T-helper 1 cell treated with Interleukin-12 subunit alpha and Interleukin-12 subunit beta and Interleukin-4 antibody, amounts not matched to agents 30 ng/mL and 1 ng/mL, for 36 hours (primary cell): ENCODE data around the gene RASSF8. TPM values are rescaled to one million over a fixed set of nuclear protein-coding genes. Genes with fewer than 3 reads are reported as not detected.

Source experiments
- intact Hi-C: fragments of 100-400 bp; cut with micrococcal nuclease; formaldehyde crosslinking; loops from one replicate; pipeline ENCODE4 v1.15.1; 2024
- total RNA-seq: library from RNA; stranded (reverse); gene quantifications from 2 replicates; pipeline ENCODE4 v1.2.3, GENCODE V29; 2022

RASSF8 gene
- total RNA-seq, 1 donor from 2014 or later, result 1.6 TPM

DNA sequence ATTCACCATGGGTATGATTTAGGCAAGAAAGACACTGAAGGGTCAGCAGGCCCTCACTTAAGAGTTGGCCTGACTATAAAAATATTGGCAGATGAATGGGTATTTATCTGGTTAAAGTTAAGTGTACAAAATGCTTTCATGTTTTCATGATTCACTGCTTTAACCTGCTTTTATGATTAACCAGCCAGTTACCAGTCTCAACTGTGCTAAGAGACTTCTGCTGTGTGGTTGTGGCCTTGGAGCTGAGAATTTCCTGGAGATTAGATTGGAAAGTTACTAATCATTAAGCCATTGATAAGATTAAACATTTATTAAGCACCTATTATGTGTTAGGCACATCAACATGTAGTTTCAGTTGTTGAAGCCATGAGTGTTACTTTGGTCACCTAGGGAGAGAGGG is 68.9 kb downstream of the RASSF8 start:
- intact Hi-C loops, result no loop called here

- intact Hi-C loops, result loop anchor here (1.0 kb wide), 5 partner anchors 593 to 818 kb away; no protein-coding TSS in a partner anchor
Observed at GRCh38 chr12:26028953-26029735, 70.7 kb downstream of the RASSF8 start.

GRCh38 chr12:26029736-26030022 is 71.2 kb downstream of the RASSF8 start:
- intact Hi-C loops, result loop anchor here (1.0 kb wide), 5 partner anchors 593 to 818 kb away; no protein-coding TSS in a partner anchor

- intact Hi-C loops, result no loop called here
Observed at GRCh38 chr12:26030371-26030770, 71.9 kb downstream of the RASSF8 start.

GRCh38 chr12:26031318-26031717 is 72.8 kb downstream of the RASSF8 start:
- intact Hi-C loops, result no loop called here

GRCh38 chr12:26031827-26032226 is 73.3 kb downstream of the RASSF8 start:
- intact Hi-C loops, result no loop called here

GRCh38 chr12:26032290-26032689 is 73.8 kb downstream of the RASSF8 start:
- intact Hi-C loops, result no loop called here

DNA sequence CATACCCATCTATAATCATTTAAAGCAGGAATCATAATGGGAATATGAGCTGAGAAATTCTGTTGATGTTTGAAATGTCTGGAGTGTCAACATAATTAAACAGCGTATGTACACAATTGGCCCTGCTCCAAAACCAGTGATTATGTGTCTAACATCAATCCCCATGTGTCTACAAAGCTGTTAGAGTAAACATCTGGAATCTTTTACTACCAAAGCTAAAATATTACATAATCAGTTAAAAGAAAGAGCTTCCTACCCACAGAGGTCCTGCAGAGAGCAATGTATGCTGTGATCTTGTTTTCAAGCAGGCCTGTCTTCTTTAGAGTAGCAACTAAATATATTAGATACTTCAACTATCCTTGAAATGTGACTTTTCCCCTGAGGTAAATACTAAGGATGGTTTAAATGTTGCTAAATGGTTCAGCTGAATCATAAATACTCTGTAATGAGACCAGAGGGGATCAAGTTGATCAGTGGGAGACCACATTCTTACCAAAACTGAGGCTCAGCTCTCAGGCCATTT is 74.3 kb downstream of the RASSF8 start:
- intact Hi-C loops, result no loop called here

GRCh38 chr12:26034371-26035142 is 76.1 kb downstream of the RASSF8 start:
- intact Hi-C loops, result no loop called here

DNA sequence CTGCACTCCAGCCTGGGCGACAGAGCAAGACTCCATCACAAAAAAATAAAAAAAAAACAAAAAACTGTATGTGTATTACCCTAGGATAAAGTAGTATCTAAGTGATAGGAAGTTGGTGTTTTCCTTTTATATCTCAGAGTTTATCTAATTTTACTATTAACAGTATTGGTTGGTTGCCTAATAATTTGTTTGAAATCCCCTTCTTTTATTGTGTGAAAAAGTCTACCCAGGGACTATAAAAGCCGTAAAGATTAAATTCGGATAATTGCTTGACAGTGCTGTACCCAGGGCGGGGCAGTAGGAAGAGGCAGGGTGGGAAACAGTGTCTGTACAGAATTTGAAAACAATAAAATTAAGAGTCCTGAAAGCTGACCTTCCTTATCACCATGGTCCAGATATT is 78.4 kb downstream of the RASSF8 start:
- intact Hi-C loops, result no loop called here

- intact Hi-C loops, result no loop called here
Observed at GRCh38 chr12:26037615-26038220, 79.2 kb downstream of the RASSF8 start.

DNA sequence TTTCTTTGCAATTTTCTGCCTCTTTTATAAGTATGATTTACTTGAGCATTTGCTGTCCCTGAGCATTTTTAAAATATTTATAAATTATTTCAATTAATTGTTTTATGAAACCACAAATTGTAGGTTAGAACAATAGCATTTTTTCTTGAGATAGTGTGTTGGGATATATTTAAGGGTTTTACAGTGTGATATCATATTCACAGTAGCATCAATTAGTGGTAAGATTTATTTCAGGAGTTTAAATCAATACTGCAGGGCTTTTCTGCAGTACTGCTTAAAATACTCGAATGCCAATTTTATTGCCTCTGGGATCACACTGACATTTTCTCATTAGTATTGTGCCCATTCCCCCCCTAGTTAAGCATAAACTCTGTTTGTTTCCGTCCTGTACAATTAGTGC is 84.2 kb downstream of the RASSF8 start:
- intact Hi-C loops, result no loop called here

GRCh38 chr12:26043135-26044006 is 84.9 kb downstream of the RASSF8 start:
- intact Hi-C loops, result no loop called here

DNA sequence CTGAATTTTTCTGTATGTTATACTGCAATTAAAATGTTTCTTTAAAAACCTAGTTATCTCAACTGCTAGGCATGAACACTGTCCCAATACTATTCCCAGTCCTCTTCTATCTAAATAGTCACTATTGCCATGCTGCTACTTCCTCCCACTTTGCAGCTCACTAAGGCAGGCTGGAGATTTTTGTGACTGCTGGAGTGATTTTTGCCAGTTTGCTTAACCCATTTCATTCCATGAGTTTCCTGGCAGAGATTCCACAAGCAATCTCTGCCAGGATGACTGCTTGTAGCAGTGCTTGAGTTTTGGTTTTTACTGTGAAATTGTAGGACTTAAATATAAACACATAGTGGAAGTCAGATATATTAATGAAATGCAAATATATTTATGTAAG is 85.5 kb downstream of the RASSF8 start:
- intact Hi-C loops, result no loop called here

- intact Hi-C loops, result no loop called here
Observed at GRCh38 chr12:26044592-26044991, 86.1 kb downstream of the RASSF8 start.

DNA sequence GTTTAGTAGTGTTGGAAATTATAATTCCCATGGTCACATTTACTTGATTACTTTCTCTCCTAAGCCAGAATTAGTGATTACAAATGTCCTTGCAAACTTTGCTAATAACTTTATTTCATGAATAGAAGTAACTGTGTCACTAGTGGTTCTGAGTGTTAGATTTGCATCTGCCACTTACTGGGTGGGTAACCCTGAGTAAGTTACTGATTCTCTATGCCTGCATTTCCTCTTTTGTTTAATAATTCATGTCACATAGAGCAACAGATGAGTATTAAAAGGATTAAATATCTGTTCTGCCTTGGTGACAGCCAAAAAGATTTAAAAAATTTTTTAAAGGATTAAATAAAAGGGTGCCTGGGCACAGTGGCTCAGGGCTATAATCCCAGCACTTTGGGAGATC is 87.7 kb downstream of the RASSF8 start:
- intact Hi-C loops, result no loop called here

GRCh38 chr12:26046906-26047305 is 88.4 kb downstream of the RASSF8 start:
- intact Hi-C loops, result no loop called here

GRCh38 chr12:26047401-26048226 is 89.1 kb downstream of the RASSF8 start:
- intact Hi-C loops, result no loop called here

GRCh38 chr12:26052652-26053051 is 94.2 kb downstream of the RASSF8 start:
- intact Hi-C loops, result no loop called here

DNA sequence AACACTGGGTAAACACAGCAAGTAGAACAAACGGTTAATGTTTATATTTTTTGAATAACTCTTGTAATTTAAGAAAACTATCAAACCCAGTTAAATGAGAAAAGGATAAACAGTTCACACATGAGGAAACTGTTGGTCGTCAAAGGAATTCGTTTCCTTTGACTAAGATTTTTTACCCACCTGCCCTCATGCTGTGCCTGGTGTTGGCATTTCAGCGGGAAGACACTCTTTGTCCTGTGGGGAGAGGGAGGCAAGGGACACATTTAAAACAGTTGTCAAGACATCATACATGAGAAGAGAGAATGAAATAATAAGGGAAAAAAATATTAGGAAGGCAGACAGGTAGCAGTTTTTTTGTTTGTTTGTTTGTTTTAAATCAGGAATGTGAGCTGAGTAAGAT is 95.9 kb downstream of the RASSF8 start:
- intact Hi-C loops, result no loop called here
